Osteoblast (primary cell): Measurements from ENCODE around the gene PARK7. TPM values are rescaled to one million over a fixed set of nuclear protein-coding genes. Genes with fewer than 3 reads are reported as not detected.
A peak's percentile ranks its signal among the peaks of the same experiment; 100 is the strongest.

ENCODE experiments used
- DNase-seq: peaks from one replicate; pipeline ENCODE4 v3.0.0; 2011; ENCODE audit warnings: low spot score, mixed read lengths; ENCODE audit not compliant: insufficient read length; ENCODE audit errors: missing footprints
- H2AFZ ChIP-seq: 2 replicates; pipeline ENCODE4 v1.6.0; 2011; ENCODE audit warnings: mild to moderate bottlenecking, low read length
- H3K27ac ChIP-seq: 2 replicates; pipeline ENCODE4 v1.5.1; 2011; ENCODE audit warnings: mild to moderate bottlenecking, low read depth, low read length, moderate library complexity
- H3K27me3 ChIP-seq: 2 replicates; pipeline ENCODE4 v1.6.0; 2012; ENCODE audit warnings: mild to moderate bottlenecking, control low read depth, inconsistent platforms, low read length, moderate library complexity; ENCODE audit not compliant: insufficient read depth
- H3K36me3 ChIP-seq: 2 replicates; pipeline ENCODE4 v1.5.1; 2011; ENCODE audit warnings: mild to moderate bottlenecking, low read length, control low read depth, moderate library complexity; ENCODE audit not compliant: insufficient read depth
- H3K4me1 ChIP-seq: 2 replicates; pipeline ENCODE4 v1.5.1; 2011; ENCODE audit warnings: mild to moderate bottlenecking, low read length, control low read depth, moderate library complexity; ENCODE audit not compliant: insufficient read depth
- H3K4me2 ChIP-seq: 2 replicates; pipeline ENCODE4 v1.6.0; 2011; ENCODE audit warnings: mild to moderate bottlenecking, low read length; ENCODE audit not compliant: insufficient read depth
- H3K4me3 ChIP-seq: fragments of 200-600 bp; sonication (generic); 3 replicates; pipeline ENCODE4 v1.5.1; 2012; ENCODE audit warnings: mild to moderate bottlenecking, low read length, inconsistent platforms; ENCODE audit not compliant: insufficient read depth
- H3K79me2 ChIP-seq: 2 replicates; pipeline ENCODE4 v1.6.0; 2012; ENCODE audit warnings: mild to moderate bottlenecking, low read length, control low read depth, inconsistent platforms; ENCODE audit not compliant: insufficient read depth
- H3K9me3 ChIP-seq: 2 replicates; pipeline ENCODE4 v1.5.1; 2011; ENCODE audit warnings: low read depth, low read length, control low read depth
- H4K20me1 ChIP-seq: 2 replicates; pipeline ENCODE4 v1.6.0; 2012; ENCODE audit warnings: mild to moderate bottlenecking, low read length, control low read depth; ENCODE audit not compliant: insufficient read depth
- CTCF ChIP-seq: IDR thresholded peaks from 2 replicates; pipeline ENCODE4 v1.5.1; 2011; ENCODE audit warnings: mild to moderate bottlenecking, low read depth, low read length, moderate library complexity; ENCODE audit errors: extremely low read depth
- total RNA-seq: library from RNA; depleted of rRNA; stranded (reverse); fragments of >200 nt; gene quantifications from 2 replicates; pipeline ENCODE4 v1.2.3, GENCODE V29; 2012

PARK7 gene
- total RNA-seq, 1 donor = 168 TPM

- no peak overlapping the region for H3K4me3 ChIP-seq
- H3K4me2 ChIP-seq = peak overlapping the region; percentile 50
- H2AFZ ChIP-seq = peak overlapping the region; percentile 47
- H3K27me3 ChIP-seq = no peaks in the 10 kb centered on the region
- peak overlapping the region; percentile 85 for H3K27ac ChIP-seq
- no peaks in the 10 kb centered on the region for H3K79me2 ChIP-seq
- no peaks in the 10 kb centered on the region for H4K20me1 ChIP-seq
- H3K36me3 ChIP-seq = no peaks in the 10 kb centered on the region
- no peaks in the 10 kb centered on the region for H3K9me3 ChIP-seq
- H3K4me1 ChIP-seq = peaks cover 13% of the 10 kb centered on the region
- no peak for TF ChIP-seq CTCF
- DNase-seq = peak; percentile 87
Measured at GRCh38 chr1:7993593-7994479, 32.3 kb downstream of the PARK7 start.

- Histone ChIP-seq H3K4me1 (peaks cover 13% of the 10 kb centered on the region), H3K27ac (peak overlapping the region; percentile 85), H4K20me1 (no peaks in the 10 kb centered on the region), H3K9me3 (no peaks in the 10 kb centered on the region), H3K4me3 (no peak overlapping the region), H3K27me3 (no peaks in the 10 kb centered on the region), H3K4me2 (no peak overlapping the region), H2AFZ (no peak overlapping the region), H3K79me2 (no peaks in the 10 kb centered on the region), H3K36me3 (no peaks in the 10 kb centered on the region)
- no peak for DNase-seq
- no peak for TF ChIP-seq CTCF
Measured at GRCh38 chr1:7994827-7995226, 33.3 kb downstream of the PARK7 start.

GRCh38 chr1:7995437-7995836, 33.9 kb downstream of the PARK7 start:
- no peak for TF ChIP-seq CTCF
- no peak overlapping the region for H2AFZ ChIP-seq
- DNase-seq = no peak
- H3K4me1 ChIP-seq = peaks cover 13% of the 10 kb centered on the region
- no peaks in the 10 kb centered on the region for H4K20me1 ChIP-seq
- no peak overlapping the region for H3K27ac ChIP-seq
- H3K4me3 ChIP-seq = no peak overlapping the region
- no peak overlapping the region for H3K4me2 ChIP-seq
- no peaks in the 10 kb centered on the region for H3K79me2 ChIP-seq
- no peaks in the 10 kb centered on the region for H3K9me3 ChIP-seq
- H3K36me3 ChIP-seq = no peaks in the 10 kb centered on the region
- H3K27me3 ChIP-seq = no peaks in the 10 kb centered on the region

- Histone ChIP-seq H3K27me3 (no peaks in the 10 kb centered on the region), H3K36me3 (no peaks in the 10 kb centered on the region), H3K9me3 (no peaks in the 10 kb centered on the region), H3K4me2 (no peak overlapping the region), H3K4me3 (no peak overlapping the region), H3K4me1 (peaks cover 25% of the 10 kb centered on the region), H4K20me1 (no peaks in the 10 kb centered on the region), H2AFZ (no peak overlapping the region), H3K79me2 (no peaks in the 10 kb centered on the region), H3K27ac (no peak overlapping the region)
- TF ChIP-seq CTCF = no peak
- no peak for DNase-seq
Measured at GRCh38 chr1:8002329-8002910, 40.9 kb downstream of the PARK7 start.
